CD4-positive, alpha-beta T cell treated with Interleukin-17A for 4 hours (primary cell): ENCODE measurements around the gene SPAAR.
"Not testable (repeated sequence)": the region's sequence is repeated elsewhere in the genome, so short reads cannot be mapped to it uniquely, and the experiment has no call there.

Experiments used
- DNase-seq: peaks from one replicate; pipeline ENCODE4 v3.0.0-alpha.2; 2020; ENCODE audit warnings: mixed read lengths

SPAAR gene

GRCh38 chr9:35905051-35905781, 4.1 kb upstream of the SPAAR start:
- DNase-seq: no peak

DNA sequence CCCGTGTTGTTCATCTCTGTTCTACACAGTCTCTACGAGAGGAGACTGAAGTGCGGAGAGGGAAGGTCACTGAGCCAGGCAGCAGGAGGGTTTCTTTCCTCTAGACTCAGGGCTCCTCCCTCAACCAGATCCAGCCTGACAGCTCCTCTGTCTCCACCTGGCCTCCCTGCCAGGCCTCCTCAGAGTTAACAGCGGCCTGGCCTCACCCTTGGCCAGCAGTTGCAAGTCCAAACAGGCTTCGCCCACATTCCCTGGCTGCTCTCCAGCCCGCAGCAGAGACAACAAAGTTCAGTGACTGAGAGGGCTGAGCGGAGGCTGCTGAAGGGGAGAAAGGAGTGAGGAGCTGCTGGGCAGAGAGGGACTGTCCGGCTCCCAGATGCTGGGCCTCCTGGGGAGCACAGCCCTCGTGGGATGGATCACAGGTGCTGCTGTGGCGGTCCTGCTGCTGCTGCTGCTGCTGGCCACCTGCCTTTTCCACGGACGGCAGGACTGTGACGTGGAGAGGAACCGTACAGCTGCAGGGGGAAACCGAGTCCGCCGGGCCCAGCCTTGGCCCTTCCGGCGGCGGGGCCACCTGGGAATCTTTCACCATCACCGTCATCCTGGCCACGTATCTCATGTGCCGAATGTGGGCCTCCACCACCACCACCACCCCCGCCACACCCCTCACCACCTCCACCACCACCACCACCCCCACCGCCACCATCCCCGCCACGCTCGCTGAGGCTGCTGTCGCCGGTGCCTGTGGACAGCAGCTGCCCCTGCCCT, 3.2 kb upstream of the SPAAR start, which contains the start of gene HRCT1:
HRCT1 (plus strand) TSS at position 291 of the 768 bp plus-strand sequence; CDS start at position 377, 86 bp downstream.
- no peak for DNase-seq

- DNase-seq: no peak
These were observed 2.2 kb upstream of the SPAAR start for GRCh38 chr9:35906923-35907699.

GRCh38 chr9:35907711-35908503, 1.4 kb upstream of the SPAAR start:
- peak; percentile 51 for DNase-seq

- DNase-seq: no peak
These were observed 675 bp upstream of the SPAAR start for GRCh38 chr9:35908504-35909125.

GRCh38 chr9:35909687-35910612, 660 bp downstream of the SPAAR start:
- no peak for DNase-seq

- DNase-seq: peak; percentile 65
These were observed 1.5 kb downstream of the SPAAR start for GRCh38 chr9:35910613-35911359.

DNA sequence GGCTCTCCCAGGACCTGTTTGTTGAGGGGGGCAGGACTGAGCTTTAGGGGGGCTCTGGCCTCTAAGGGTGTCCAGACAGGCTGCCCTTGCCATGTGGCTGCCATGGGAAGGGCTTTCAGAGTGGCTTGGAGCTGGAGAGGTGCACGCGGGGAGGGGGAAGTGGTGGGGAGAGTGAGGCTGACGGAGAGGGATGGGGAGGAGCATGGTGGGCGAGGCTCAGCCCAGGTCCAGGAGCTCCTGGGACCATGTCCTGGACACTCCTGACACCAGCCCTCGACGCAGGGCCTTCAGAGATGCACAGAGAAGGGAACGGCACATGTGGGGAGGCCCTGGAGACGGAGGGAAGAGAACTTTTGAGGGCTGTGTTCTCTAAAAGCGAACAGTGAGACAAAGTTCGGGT, 2.4 kb downstream of the SPAAR start:
- no peak for DNase-seq

GRCh38 chr9:35912791-35913400, 3.6 kb downstream of the SPAAR start:
- no peak for DNase-seq

DNA sequence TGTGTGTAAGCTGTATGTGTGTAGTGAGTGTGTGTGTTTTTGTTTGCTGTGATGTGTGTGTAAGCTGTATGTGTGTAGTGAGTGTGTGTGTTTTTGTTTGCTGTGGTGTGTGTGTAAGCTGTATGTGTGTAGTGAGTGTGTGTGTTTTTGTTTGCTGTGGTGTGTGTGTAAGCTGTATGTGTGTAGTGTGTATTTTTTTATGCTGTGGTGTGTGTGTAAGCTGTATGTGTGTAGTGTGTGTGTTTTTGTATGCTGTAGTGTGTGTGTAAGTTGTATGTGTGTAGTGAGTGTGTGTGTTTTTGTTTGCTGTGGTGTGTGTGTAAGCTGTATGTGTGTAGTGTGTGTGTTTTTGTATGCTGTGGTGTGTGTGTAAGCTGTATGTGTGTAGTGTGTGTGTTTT, 4.1 kb downstream of the SPAAR start:
- DNase-seq: not testable (repeated sequence)

DNA sequence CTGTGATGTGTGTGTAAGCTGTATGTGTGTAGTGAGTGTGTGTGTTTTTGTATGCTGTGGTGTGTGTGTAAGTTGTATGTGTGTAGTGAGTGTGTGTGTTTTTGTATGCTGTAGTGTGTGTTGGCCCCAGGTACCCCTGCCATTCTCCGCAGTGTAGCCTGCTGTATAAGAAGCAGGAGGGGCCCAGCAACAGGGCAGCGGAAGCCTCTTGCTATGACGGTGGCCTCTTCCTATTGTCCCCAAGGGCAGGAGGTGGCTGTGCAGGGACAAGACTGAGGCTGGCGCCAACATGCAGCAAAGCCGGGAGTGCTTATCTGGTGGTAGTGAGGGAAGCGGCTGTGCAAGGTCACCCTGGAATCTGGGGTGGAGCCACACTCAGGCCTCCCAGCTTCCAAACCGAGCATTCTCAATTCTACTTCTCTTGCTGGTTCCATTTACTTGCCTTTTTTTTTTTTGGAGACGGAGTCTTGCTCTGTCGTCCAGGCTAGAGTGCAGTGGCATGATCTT, 5.1 kb downstream of the SPAAR start:
- no peak for DNase-seq

DNA sequence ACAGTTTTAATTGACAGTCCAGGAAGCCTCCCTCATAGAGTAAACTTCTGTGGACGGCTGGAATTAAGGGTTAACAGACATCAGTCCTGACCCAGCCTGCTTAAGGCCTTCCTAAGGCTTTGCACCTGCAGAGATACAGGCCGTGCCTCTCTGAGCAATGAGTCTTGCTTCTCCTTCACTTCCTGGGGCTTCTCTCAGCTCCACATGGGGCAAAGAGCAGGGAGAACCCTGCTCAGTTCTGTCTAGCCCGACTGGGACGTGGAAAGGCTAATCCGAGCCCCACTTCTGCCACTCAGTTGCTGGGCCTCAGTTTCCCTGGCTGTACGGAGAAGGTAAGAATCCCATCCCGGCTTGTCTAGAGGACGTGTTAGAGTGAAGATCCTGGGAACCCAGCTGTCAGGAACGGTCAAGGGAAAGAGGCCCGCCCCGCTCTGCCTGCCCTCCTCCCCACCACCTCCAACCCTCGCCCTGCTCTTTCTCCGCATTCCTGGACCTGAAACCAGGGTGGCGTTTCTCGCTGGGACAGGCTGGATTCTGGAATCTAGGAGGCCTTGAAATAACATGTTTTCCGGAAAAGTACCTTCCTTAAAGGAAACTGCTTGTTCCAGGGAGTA, 6.5 kb downstream of the SPAAR start:
- DNase-seq: no peak

DNA sequence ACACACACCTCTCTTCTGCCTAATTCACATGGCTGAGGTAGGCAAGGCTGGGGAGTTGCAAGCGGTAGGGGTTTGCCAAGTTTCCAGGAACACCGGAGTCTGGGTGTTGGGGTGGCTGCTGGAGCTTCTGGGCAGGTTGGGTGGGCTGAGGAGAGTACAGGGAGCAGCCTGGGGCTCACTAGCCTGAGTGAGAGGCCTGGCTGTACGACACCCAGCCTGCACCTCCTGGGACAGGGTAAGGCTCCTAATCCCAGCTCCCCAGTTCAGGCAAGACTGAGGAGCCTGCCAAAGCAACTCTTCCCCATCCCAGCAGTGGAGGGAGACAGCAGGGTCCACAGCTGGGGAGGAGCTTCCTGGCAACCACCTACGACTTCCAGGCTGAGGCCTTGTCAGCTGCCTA, 8.0 kb downstream of the SPAAR start:
- DNase-seq: no peak

- no peak for DNase-seq
These were observed 9.5 kb downstream of the SPAAR start for GRCh38 chr9:35918780-35919179.

- no peak for DNase-seq
These were observed 10.1 kb downstream of the SPAAR start for GRCh38 chr9:35919212-35920008.

DNA sequence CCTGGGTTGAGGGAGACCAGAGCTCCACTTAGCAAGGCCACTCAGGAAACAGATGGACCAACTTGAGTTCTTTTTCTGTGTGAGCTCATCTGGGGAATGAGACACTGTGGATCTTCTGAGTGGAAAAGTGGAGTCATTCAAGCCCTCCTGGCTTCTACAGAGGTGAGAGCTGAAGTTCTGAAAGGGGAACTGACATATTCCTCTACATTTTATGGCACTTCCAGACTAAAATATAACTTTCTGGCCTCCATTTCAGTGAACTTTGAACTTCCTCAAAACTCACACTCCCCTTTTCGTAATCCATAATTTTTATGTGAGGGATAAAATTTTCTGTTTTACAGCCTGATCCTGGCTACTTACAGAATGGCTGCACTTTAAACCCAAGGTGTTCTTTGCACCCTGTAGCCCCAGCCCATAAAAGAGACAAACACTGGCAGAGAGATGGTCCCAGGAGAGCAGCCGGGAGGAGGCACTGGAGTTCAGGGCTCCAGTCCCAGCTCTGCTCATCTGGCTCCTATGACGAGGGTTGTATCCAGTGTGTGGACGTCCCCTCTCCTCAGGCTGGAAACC, 10.8 kb downstream of the SPAAR start:
- DNase-seq: no peak

DNA sequence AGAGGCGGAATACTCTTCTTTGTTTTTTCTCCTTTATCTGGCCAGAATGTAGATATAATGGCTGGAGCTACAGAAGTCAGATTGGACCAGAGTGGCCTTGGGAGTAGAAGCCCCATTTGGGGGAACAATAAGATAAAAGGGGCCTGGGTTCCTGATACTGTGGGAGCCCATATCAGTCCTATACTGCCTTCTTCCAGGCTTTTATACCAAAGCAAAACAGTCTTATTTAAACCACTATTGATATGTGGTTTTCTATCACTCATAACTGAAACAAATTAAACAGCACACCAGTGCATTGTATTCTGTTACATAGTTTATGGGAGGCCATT, 14.3 kb downstream of the SPAAR start:
- DNase-seq: no peak
